NT2/D1 (cell line): ENCODE data around the gene CLPTM1.

Experiments used
- DNase-seq: peaks from one replicate; pipeline ENCODE4 v3.0.0-alpha.2; 2011; ENCODE audit warnings: low read depth, low spot score
- H3K27me3 ChIP-seq: 2 replicates; pipeline ENCODE4 v1.6.0; 2011; ENCODE audit warnings: mild to moderate bottlenecking; ENCODE audit not compliant: insufficient read length, insufficient read depth
- H3K36me3 ChIP-seq: 2 replicates; pipeline ENCODE4 v1.6.1; 2011; ENCODE audit warnings: mild to moderate bottlenecking, low read length, mixed read lengths; ENCODE audit not compliant: insufficient read depth, insufficient read length
- H3K4me1 ChIP-seq: 2 replicates; pipeline ENCODE4 v1.5.1; 2011; ENCODE audit not compliant: insufficient read depth, insufficient read length
- H3K4me3 ChIP-seq: 2 replicates; pipeline ENCODE4 v1.5.1; 2011; ENCODE audit warnings: low read depth; ENCODE audit not compliant: insufficient read length
- H3K9ac ChIP-seq: 2 replicates; pipeline ENCODE4 v1.6.0; 2011; ENCODE audit warnings: low read depth; ENCODE audit not compliant: insufficient read length
- H3K9me3 ChIP-seq: 2 replicates; pipeline ENCODE4 v1.5.1; 2011; ENCODE audit warnings: mild to moderate bottlenecking, low read length; ENCODE audit not compliant: insufficient read depth
- SUZ12 ChIP-seq: IDR thresholded peaks from 2 replicates; pipeline ENCODE4 v1.6.1; 2011; ENCODE audit not compliant: insufficient read length, insufficient read depth; ENCODE audit errors: extremely low read depth
- YY1 ChIP-seq: IDR thresholded peaks from 2 replicates; pipeline ENCODE4 v1.6.1; 2011; ENCODE audit not compliant: insufficient read length, insufficient read depth
- ZNF274 ChIP-seq: IDR thresholded peaks from 2 replicates; pipeline ENCODE4 v1.6.1; 2011; ENCODE audit warnings: mild to moderate bottlenecking, low read depth, low read length

CLPTM1 gene

GRCh38 chr19:44987148-44987675 is 32.0 kb downstream of the CLPTM1 start:
- Histone ChIP-seq H3K36me3 (peaks cover 82% of the 10 kb centered on the region), H3K9ac (no peak overlapping the region)
- TF ChIP-seq ZNF274 (no peak), SUZ12 (no peak), YY1 (no peak)

GRCh38 chr19:44988273-44988672 is 33.1 kb downstream of the CLPTM1 start:
- TF ChIP-seq SUZ12 (no peak), ZNF274 (no peak), YY1 (no peak)
- no peak overlapping the region for H3K4me3 ChIP-seq

More at GRCh38 chr19:44987148-44987675, 32.0 kb downstream of the CLPTM1 start:
- DNase-seq: no peak
- no peak overlapping the region for H3K4me3 ChIP-seq
- H3K9me3 ChIP-seq: no peaks in the 10 kb centered on the region
- H3K27me3 ChIP-seq: no peaks in the 10 kb centered on the region
- H3K4me1 ChIP-seq: no peaks in the 10 kb centered on the region

GRCh38 chr19:44988896-44989556 is 33.8 kb downstream of the CLPTM1 start:
- no peaks in the 10 kb centered on the region for H3K9me3 ChIP-seq
- H3K36me3 ChIP-seq: peaks cover 82% of the 10 kb centered on the region
- no peak overlapping the region for H3K9ac ChIP-seq
- H3K4me3 ChIP-seq: no peak overlapping the region
- no peak for TF ChIP-seq ZNF274
- TF ChIP-seq SUZ12: no peak
- TF ChIP-seq YY1: no peak
- no peaks in the 10 kb centered on the region for H3K27me3 ChIP-seq
- H3K4me1 ChIP-seq: no peaks in the 10 kb centered on the region
- peak; percentile 16 for DNase-seq

More at GRCh38 chr19:44988273-44988672, 33.1 kb downstream of the CLPTM1 start:
- no peak for DNase-seq
- Histone ChIP-seq H3K9me3 (no peaks in the 10 kb centered on the region), H3K36me3 (peaks cover 80% of the 10 kb centered on the region), H3K9ac (no peak overlapping the region), H3K27me3 (no peaks in the 10 kb centered on the region), H3K4me1 (no peaks in the 10 kb centered on the region)

GRCh38 chr19:44990459-44990858 is 35.3 kb downstream of the CLPTM1 start:
- no peaks in the 10 kb centered on the region for H3K9me3 ChIP-seq
- H3K4me3 ChIP-seq: no peak overlapping the region
- no peak for DNase-seq
- no peak for TF ChIP-seq YY1
- no peak for TF ChIP-seq SUZ12
- no peak for TF ChIP-seq ZNF274
- no peaks in the 10 kb centered on the region for H3K27me3 ChIP-seq
- H3K9ac ChIP-seq: no peak overlapping the region
- H3K4me1 ChIP-seq: no peaks in the 10 kb centered on the region
- peaks cover 69% of the 10 kb centered on the region for H3K36me3 ChIP-seq

GRCh38 chr19:44990966-44991365 is 35.8 kb downstream of the CLPTM1 start:
- no peaks in the 10 kb centered on the region for H3K4me1 ChIP-seq
- H3K36me3 ChIP-seq: peaks cover 64% of the 10 kb centered on the region
- H3K27me3 ChIP-seq: no peaks in the 10 kb centered on the region
- no peak overlapping the region for H3K9ac ChIP-seq
- no peak overlapping the region for H3K4me3 ChIP-seq
- H3K9me3 ChIP-seq: no peaks in the 10 kb centered on the region
- DNase-seq: no peak
- TF ChIP-seq SUZ12: no peak
- no peak for TF ChIP-seq YY1
- no peak for TF ChIP-seq ZNF274

GRCh38 chr19:44992336-44993163 is 37.4 kb downstream of the CLPTM1 start:
- no peak for DNase-seq
- Histone ChIP-seq H3K36me3 (peaks cover 49% of the 10 kb centered on the region), H3K4me3 (no peak overlapping the region), H3K9ac (no peak overlapping the region), H3K27me3 (no peaks in the 10 kb centered on the region), H3K9me3 (no peaks in the 10 kb centered on the region), H3K4me1 (no peaks in the 10 kb centered on the region)
- TF ChIP-seq ZNF274 (no peak), SUZ12 (no peak), YY1 (no peak)

- DNase-seq: no peak
- TF ChIP-seq ZNF274 (no peak), YY1 (no peak), SUZ12 (no peak)
- Histone ChIP-seq H3K4me1 (no peaks in the 10 kb centered on the region), H3K4me3 (no peak overlapping the region), H3K36me3 (peaks cover 41% of the 10 kb centered on the region), H3K27me3 (no peaks in the 10 kb centered on the region), H3K9ac (no peak overlapping the region), H3K9me3 (no peaks in the 10 kb centered on the region)
Measured at GRCh38 chr19:44993526-44993925, 38.3 kb downstream of the CLPTM1 start.
